DND-41 (cell line): Measurements from ENCODE around the gene AMOT.

Experiments
- EZH2 ChIP-seq: IDR thresholded peaks from 3 replicates; pipeline ENCODE4 v1.6.1; 2012; ENCODE audit warnings: borderline replicate concordance, low read depth, mild to moderate bottlenecking, moderate library complexity, low read length, inconsistent platforms; ENCODE audit not compliant: severe bottlenecking
- TF ChIP-seq, protein P1 (sequence below): IDR thresholded peaks from 2 replicates; pipeline ENCODE4 v1.5.1; 2012; ENCODE audit warnings: borderline replicate concordance, low read length, moderate library complexity, mild to moderate bottlenecking; ENCODE audit not compliant: poor library complexity, severe bottlenecking; ENCODE audit errors: extremely low read depth

DNA sequence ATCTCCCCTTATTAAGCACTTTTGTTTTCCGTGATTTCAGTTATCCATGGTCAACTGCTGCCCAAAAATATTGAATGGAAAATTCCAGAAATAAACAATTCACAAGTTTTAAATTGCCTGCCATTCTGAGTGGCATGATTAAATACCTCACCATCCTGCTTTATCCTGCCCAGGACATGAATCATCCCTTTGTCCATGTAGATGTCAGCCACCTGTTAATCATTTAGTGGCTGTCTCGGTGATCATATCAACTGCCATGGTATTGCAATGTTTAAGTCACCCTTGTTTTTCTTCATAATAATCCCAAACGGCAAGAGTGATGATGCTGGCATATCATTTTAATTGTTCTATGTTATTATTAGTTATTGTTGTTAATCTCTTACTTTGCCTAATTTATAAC is 81.1 kb downstream of the AMOT start:
- TF ChIP-seq, protein P1, sequence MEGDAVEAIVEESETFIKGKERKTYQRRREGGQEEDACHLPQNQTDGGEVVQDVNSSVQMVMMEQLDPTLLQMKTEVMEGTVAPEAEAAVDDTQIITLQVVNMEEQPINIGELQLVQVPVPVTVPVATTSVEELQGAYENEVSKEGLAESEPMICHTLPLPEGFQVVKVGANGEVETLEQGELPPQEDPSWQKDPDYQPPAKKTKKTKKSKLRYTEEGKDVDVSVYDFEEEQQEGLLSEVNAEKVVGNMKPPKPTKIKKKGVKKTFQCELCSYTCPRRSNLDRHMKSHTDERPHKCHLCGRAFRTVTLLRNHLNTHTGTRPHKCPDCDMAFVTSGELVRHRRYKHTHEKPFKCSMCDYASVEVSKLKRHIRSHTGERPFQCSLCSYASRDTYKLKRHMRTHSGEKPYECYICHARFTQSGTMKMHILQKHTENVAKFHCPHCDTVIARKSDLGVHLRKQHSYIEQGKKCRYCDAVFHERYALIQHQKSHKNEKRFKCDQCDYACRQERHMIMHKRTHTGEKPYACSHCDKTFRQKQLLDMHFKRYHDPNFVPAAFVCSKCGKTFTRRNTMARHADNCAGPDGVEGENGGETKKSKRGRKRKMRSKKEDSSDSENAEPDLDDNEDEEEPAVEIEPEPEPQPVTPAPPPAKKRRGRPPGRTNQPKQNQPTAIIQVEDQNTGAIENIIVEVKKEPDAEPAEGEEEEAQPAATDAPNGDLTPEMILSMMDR, result no peak
- TF ChIP-seq EZH2, result no peak
